GM21390 (cell line): ENCODE data around the gene FCHSD2.
"Not testable (repeated sequence)": the region's sequence is repeated elsewhere in the genome, so short reads cannot be mapped to it uniquely, and the experiment has no call there.

Source experiments
- ATAC-seq: cut with Tn5 transposase; IDR thresholded peaks from one replicate; pipeline ENCODE4 v1.9.1; 2021; ENCODE audit not compliant: unreplicated experiment

Gene FCHSD2

GRCh38 chr11:73017024-73017751, 124.9 kb downstream of the FCHSD2 start:
- no peak for ATAC-seq

GRCh38 chr11:73013021-73013420, 129.1 kb downstream of the FCHSD2 start:
- no peak for ATAC-seq

GRCh38 chr11:73012121-73012863, 129.8 kb downstream of the FCHSD2 start:
- ATAC-seq = no peak

GRCh38 chr11:73011126-73011817, 130.8 kb downstream of the FCHSD2 start:
- ATAC-seq = no peak

GRCh38 chr11:73009972-73010371, 132.1 kb downstream of the FCHSD2 start:
- no peak for ATAC-seq

- no peak for ATAC-seq
Observed at GRCh38 chr11:73004088-73004487, 138.0 kb downstream of the FCHSD2 start.

- ATAC-seq = no peak
Observed at GRCh38 chr11:73003088-73003487, 139.0 kb downstream of the FCHSD2 start.

GRCh38 chr11:73002214-73002613, 139.9 kb downstream of the FCHSD2 start:
- ATAC-seq = no peak

- ATAC-seq = no peak
Observed at GRCh38 chr11:73001615-73002014, 140.5 kb downstream of the FCHSD2 start.

GRCh38 chr11:72998676-72999075, 143.4 kb downstream of the FCHSD2 start:
- no peak for ATAC-seq

GRCh38 chr11:72996959-72997358, 145.2 kb downstream of the FCHSD2 start:
- ATAC-seq = no peak

GRCh38 chr11:72989727-72990126, 152.4 kb downstream of the FCHSD2 start:
- ATAC-seq = no peak

- ATAC-seq = no peak
Observed at GRCh38 chr11:72988821-72989220, 153.3 kb downstream of the FCHSD2 start.

GRCh38 chr11:72985645-72986044, 156.5 kb downstream of the FCHSD2 start:
- no peak for ATAC-seq

GRCh38 chr11:72984453-72985077, 157.6 kb downstream of the FCHSD2 start:
- ATAC-seq = no peak

- ATAC-seq = no peak
Observed at GRCh38 chr11:72983560-72983959, 158.6 kb downstream of the FCHSD2 start.

GRCh38 chr11:72981971-72982685, 160.0 kb downstream of the FCHSD2 start:
- ATAC-seq = no peak

GRCh38 chr11:72981080-72981479, 161.0 kb downstream of the FCHSD2 start:
- no peak for ATAC-seq

- ATAC-seq = not testable (repeated sequence)
Observed at GRCh38 chr11:72977782-72978181, 164.3 kb downstream of the FCHSD2 start.

- not testable (repeated sequence) for ATAC-seq
Observed at GRCh38 chr11:72976522-72976892, 165.6 kb downstream of the FCHSD2 start.
